GM13976 (cell line): ENCODE measurements around the gene CADM1.

ENCODE experiments used
- DNase-seq: peaks from one replicate; pipeline ENCODE4 v3.0.0; 2012; ENCODE audit warnings: low spot score
- in situ Hi-C: fragments of 300-500 bp; cut with MboI; formaldehyde crosslinking; loops from one replicate; pipeline ENCODE4 v1.12.0; 2022; ENCODE audit warnings: low sequenced_read_pairs, mixed read lengths, inconsistent platforms; ENCODE audit not compliant: unreplicated experiment
- TF ChIP-seq, protein P1 (sequence below): IDR thresholded peaks from 2 replicates; pipeline ENCODE4 v1.5.1; 2012; ENCODE audit warnings: borderline replicate concordance, mild to moderate bottlenecking; ENCODE audit not compliant: insufficient read depth; ENCODE audit errors: extremely low read depth, missing control alignments, control extremely low read depth

Gene CADM1

DNA sequence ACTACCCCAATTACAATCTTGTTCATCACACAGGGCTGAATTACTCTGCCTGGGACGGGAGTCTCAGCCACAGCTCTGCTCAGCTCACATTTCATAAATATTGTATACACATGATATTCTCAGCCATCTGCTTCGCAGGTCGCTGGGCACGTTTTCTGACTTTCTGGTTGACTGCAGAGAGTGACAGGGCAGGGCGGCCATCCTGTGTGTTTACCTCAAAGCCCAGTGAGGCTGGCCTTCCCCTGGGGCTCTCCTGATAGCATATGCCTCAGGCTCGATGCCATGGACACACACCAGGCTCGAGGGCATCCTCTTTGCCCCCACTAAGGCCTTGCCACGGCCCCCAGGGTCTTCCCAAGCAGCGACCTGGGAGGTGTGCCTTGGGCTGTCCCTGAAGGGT is 345.0 kb downstream of the CADM1 start:
- no peak for DNase-seq
- TF ChIP-seq, protein P1, sequence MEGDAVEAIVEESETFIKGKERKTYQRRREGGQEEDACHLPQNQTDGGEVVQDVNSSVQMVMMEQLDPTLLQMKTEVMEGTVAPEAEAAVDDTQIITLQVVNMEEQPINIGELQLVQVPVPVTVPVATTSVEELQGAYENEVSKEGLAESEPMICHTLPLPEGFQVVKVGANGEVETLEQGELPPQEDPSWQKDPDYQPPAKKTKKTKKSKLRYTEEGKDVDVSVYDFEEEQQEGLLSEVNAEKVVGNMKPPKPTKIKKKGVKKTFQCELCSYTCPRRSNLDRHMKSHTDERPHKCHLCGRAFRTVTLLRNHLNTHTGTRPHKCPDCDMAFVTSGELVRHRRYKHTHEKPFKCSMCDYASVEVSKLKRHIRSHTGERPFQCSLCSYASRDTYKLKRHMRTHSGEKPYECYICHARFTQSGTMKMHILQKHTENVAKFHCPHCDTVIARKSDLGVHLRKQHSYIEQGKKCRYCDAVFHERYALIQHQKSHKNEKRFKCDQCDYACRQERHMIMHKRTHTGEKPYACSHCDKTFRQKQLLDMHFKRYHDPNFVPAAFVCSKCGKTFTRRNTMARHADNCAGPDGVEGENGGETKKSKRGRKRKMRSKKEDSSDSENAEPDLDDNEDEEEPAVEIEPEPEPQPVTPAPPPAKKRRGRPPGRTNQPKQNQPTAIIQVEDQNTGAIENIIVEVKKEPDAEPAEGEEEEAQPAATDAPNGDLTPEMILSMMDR = no peak
- in situ Hi-C loops = no loop called here

DNA sequence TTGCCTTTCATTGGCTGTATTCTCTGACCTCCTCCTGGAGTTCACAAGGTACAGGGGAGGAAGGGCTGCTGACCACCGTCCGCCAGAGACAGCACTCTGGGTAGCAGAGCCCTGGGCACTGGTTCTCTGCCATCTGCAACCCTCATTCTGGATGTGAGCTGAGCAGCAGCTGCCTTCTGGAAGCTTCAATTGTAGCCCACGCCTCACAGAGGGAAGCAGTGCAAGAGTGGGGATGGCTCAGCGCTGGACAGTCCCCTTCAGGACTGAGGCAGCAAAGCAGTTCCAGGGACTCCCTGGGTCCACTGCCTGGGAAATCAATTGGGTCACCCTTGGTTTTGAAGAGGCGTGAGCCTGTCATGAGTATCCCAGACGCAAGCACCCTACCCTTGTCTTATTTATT is 346.2 kb downstream of the CADM1 start:
- no peak for DNase-seq
- TF ChIP-seq, protein P1 = no peak
- in situ Hi-C loops = no loop called here

DNA sequence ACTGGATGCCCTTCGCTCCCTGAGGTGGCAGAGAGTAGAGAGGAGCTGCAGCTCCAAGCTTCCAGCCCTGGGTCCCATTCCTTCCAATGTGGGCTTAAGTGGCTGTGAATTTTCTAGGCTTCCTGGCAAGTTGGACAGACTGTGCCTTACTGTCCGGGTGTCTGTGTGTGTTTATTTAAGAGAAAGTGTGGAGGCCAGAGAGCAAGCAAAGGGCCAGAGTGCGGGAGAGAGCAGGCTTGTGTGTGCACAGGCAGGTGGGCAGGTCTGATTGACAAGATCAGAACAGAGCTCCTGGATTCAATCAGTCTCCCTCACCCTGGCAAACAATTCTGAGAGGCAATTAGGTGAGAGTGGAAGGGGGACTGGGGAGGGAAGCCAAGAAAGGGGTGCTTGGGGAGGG is 347.0 kb downstream of the CADM1 start:
- in situ Hi-C loops = no loop called here
- no peak for DNase-seq
- TF ChIP-seq, protein P1 = no peak

DNA sequence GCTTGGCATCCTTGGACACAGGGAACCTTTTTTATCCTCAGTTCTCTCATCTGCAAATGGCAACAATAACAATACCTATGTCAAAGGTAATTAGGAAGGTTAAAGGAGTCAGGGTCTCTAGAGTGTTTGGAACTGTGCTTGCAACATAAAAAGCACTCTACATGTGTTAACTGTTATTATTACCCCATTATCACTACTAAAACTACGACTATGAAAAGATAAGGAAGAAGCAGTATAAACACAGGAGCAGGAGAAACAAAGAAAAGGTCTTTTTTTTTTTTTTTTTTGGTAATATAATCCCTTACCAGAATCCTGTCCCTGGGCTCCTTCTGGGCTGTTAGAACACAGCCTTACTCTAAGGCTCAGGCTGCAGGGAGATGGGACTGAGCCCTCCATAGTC is 348.2 kb downstream of the CADM1 start:
- in situ Hi-C loops = no loop called here
- TF ChIP-seq, protein P1 = no peak
- no peak for DNase-seq

DNA sequence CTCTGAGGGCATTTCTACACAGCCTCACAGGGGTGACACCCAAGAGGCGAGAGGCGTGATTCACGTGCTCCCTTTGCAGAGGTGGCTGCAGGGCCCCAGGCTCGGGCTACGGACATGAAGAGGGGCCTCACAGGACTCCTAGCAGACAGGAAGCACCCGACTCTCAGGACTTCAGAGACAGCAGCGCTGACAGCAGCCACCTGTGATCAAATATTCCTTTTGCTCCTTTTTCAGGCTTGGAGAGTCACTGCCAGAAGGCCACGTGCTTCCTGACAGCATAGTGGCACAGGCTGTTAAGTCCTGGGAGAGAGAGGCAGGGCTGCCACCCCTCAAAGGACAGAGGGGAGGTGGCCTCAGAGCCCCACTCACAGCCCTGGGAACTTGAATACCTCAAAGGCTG is 348.9 kb downstream of the CADM1 start:
- TF ChIP-seq, protein P1 = no peak
- in situ Hi-C loops = no loop called here
- no peak for DNase-seq

DNA sequence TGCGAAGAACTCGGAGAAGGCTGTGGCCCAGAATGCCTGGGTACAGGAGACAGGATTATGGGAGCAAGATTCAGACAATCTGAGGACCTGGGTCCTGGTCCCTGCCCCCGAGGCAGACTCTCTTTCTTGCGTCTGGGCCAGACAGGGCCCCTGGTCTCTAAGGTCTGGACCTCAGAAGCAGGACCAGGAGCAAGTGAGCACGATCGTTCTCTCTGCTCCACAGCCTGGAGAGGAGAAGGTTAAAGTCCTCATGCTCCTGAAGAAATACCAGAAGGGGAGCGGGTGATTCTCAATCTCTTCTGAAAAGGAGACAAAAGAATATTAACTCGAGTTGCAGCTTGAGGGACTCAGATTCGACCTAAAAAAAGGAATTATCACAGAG is 349.9 kb downstream of the CADM1 start:
- in situ Hi-C loops = no loop called here
- TF ChIP-seq, protein P1 = no peak
- DNase-seq = no peak
